Liver (tissue), 9 donors: ENCODE measurements around the gene CA9. TPM values are rescaled to one million over a fixed set of nuclear protein-coding genes. Genes with fewer than 3 reads are reported as not detected.

Experiments
- DNase-seq: peaks from one replicate; pipeline ENCODE4 v3.0.0-alpha.2; 2017; ENCODE audit warnings: low spot score
- H3K27ac ChIP-seq, 2 donors: one replicate each; pipeline ENCODE4 v1.7.0; 2013; ENCODE audit warnings: inconsistent platforms in 2 of 2, low read length in 2 of 2, control low read depth in 1 of 2, low read depth in 1 of 2, mild to moderate bottlenecking in 1 of 2
- H3K27me3 ChIP-seq, 4 donors: one replicate each; pipeline versions ENCODE4 v1.6.1 to v1.7.0; 2013; ENCODE audit warnings: low read length in 3 of 4, inconsistent platforms in 1 of 4, mild to moderate bottlenecking in 1 of 4, moderate library complexity in 1 of 4; ENCODE audit not compliant: control insufficient read depth in 4 of 4, insufficient read depth in 4 of 4
- H3K36me3 ChIP-seq, 4 donors: one replicate each; pipeline versions ENCODE4 v1.6.1 to v1.7.0; 2013; ENCODE audit warnings: low read length in 3 of 4, mild to moderate bottlenecking in 3 of 4, low read depth in 1 of 4, moderate library complexity in 1 of 4; ENCODE audit not compliant: control insufficient read depth in 4 of 4, insufficient read depth in 3 of 4
- H3K4me1 ChIP-seq, 4 donors: one replicate each; pipeline versions ENCODE4 v1.6.1 to v1.7.0; 2013; ENCODE audit warnings: low read length in 3 of 4, mild to moderate bottlenecking in 3 of 4, moderate library complexity in 1 of 4; ENCODE audit not compliant: control insufficient read depth in 4 of 4, insufficient read depth in 4 of 4
- H3K4me3 ChIP-seq, 3 donors: one replicate each; pipeline versions ENCODE4 v1.6.1 to v1.7.0; 2013; ENCODE audit warnings: low read length in 3 of 3, control low read depth in 1 of 3, low read depth in 1 of 3, mild to moderate bottlenecking in 1 of 3
- H3K9ac ChIP-seq, 2 donors: one replicate each; pipeline ENCODE4 v1.7.0; 2013; ENCODE audit warnings: low read length in 2 of 2, mild to moderate bottlenecking in 2 of 2, moderate library complexity in 2 of 2, control low read depth in 1 of 2, low read depth in 1 of 2
- H3K9me3 ChIP-seq, 4 donors: one replicate each; pipeline versions ENCODE4 v1.6.1 to v1.7.0; 2013; ENCODE audit warnings: low read length in 3 of 4; ENCODE audit not compliant: control insufficient read depth in 4 of 4
- ATF3 ChIP-seq: IDR thresholded peaks from 2 replicates; pipeline ENCODE4 v1.6.1; 2016; ENCODE audit warnings: antibody characterized with exemption
- EGR1 ChIP-seq, 2 donors: IDR thresholded peaks; 2 replicates each; pipeline ENCODE4 v1.6.1; 2016 to 2018; ENCODE audit warnings: antibody characterized with exemption in 2 of 2, low read depth in 2 of 2
- FOXA1 ChIP-seq: IDR thresholded peaks from 2 replicates; pipeline ENCODE4 v1.6.1; 2016; ENCODE audit warnings: antibody characterized with exemption
- FOXA2 ChIP-seq: IDR thresholded peaks from 2 replicates; pipeline ENCODE4 v1.6.1; 2016; ENCODE audit warnings: antibody characterized with exemption
- GABPA ChIP-seq, 2 donors: IDR thresholded peaks in 1 of 2; conservative IDR thresholded peaks in 1 of 2; 2 replicates each; pipeline ENCODE4 v1.6.1; 2016; ENCODE audit warnings: antibody characterized with exemption in 2 of 2, mild to moderate bottlenecking in 1 of 2, moderate library complexity in 1 of 2
- HNF4A ChIP-seq, 2 donors: conservative IDR thresholded peaks; 2 replicates each; pipeline ENCODE4 v1.6.1; 2016; ENCODE audit warnings: antibody characterized with exemption in 2 of 2, mild to moderate bottlenecking in 2 of 2
- HNF4G ChIP-seq: IDR thresholded peaks from 2 replicates; pipeline ENCODE4 v1.6.1; 2016; ENCODE audit warnings: antibody characterized with exemption
- JUND ChIP-seq, 2 donors: IDR thresholded peaks; 2 replicates each; pipeline ENCODE4 v1.6.1; 2016; ENCODE audit warnings: antibody characterized with exemption in 2 of 2
- MAX ChIP-seq: IDR thresholded peaks from 2 replicates; pipeline ENCODE4 v1.6.1; 2016; ENCODE audit warnings: antibody characterized with exemption
- NR2F2 ChIP-seq: IDR thresholded peaks from 2 replicates; pipeline ENCODE4 v1.6.1; 2016; ENCODE audit warnings: antibody characterized with exemption
- RAD21 ChIP-seq, 2 donors: IDR thresholded peaks; 2 replicates each; pipeline ENCODE4 v1.6.1; 2016; ENCODE audit warnings: antibody characterized with exemption in 2 of 2, mild to moderate bottlenecking in 2 of 2
- REST ChIP-seq: IDR thresholded peaks from 2 replicates; pipeline ENCODE4 v1.6.1; 2016; ENCODE audit warnings: antibody characterized with exemption, mild to moderate bottlenecking
- RXRA ChIP-seq, 2 donors: IDR thresholded peaks; 2 replicates each; pipeline ENCODE4 v1.6.1; 2017 to 2018; ENCODE audit warnings: antibody characterized with exemption in 2 of 2, mild to moderate bottlenecking in 1 of 2
- SP1 ChIP-seq: IDR thresholded peaks from 2 replicates; pipeline ENCODE4 v1.6.1; 2018; ENCODE audit warnings: antibody characterized with exemption, mild to moderate bottlenecking
- TAF1 ChIP-seq: conservative IDR thresholded peaks from 2 replicates; pipeline ENCODE4 v1.6.1; 2016; ENCODE audit warnings: antibody characterized with exemption, mild to moderate bottlenecking
- YY1 ChIP-seq: IDR thresholded peaks from 2 replicates; pipeline ENCODE4 v1.6.1; 2016; ENCODE audit warnings: antibody characterized with exemption, mild to moderate bottlenecking
- ZBTB33 ChIP-seq: IDR thresholded peaks from 2 replicates; pipeline ENCODE4 v1.6.1; 2016; ENCODE audit warnings: antibody characterized with exemption
- WGBS: extraction: QIAGEN DNeasy Blood & Tissue Kit; methylation state at CpG from one replicate; pipeline ENCODE4 v1.1.7; 2013; 5-methylcytosine and 5-hydroxymethylcytosine counted together
- polyA plus RNA-seq, 2 donors: library from polyadenylated mRNA; stranded (reverse) in 1 of 2; unstranded in 1 of 2; fragments of 200-250 nt in 1 of 2; fragments of >200 nt in 1 of 2; fragmentation: Nextera tagmentation in 1 of 2; extraction: Ambion mirVana in 1 of 2; gene quantifications; one replicate each; pipeline versions ENCODE4 v1.2.1 to v1.2.3, GENCODE V29; 2013 to 2015
- total RNA-seq, 2 donors: library from RNA; depleted of rRNA; stranded (reverse); fragments of >200 nt; gene quantifications; one replicate each; pipeline ENCODE4 v1.2.3, GENCODE V29; 2014
- donor health status: healthy.
- donor health status: healthy.
- donor health status: healthy.
- donor health status: healthy.
- donor health status: healthy.

CA9 gene
- total and polyA plus RNA-seq, 4 donors, result 0.47 to 2.2 (median 0.80) TPM

GRCh38 chr9:35689542-35690293, 16.0 kb downstream of the CA9 start, which contains the start of gene TPM2:
Gene TPM2 (minus strand): TSS chr9:35689925. CDS start chr9:35689817, 108 bp downstream.
- Histone ChIP-seq H3K27me3 (no peaks in the 10 kb centered on the region), H3K4me1 (peaks cover 0 to 10% (median 5%) of the 10 kb centered on the region in 4 donors), H3K4me3 (peak within 1 kb of the TSS; percentile 59 to 85 (median 77)), H3K9ac (peak within 1 kb of the TSS in 1 of 2 donors; percentile 21), H3K27ac (peak within 1 kb of the TSS; percentile 77 to 81), H3K36me3 (peaks cover 0 to 2% (median 0%) of the 10 kb centered on the region in 4 donors), H3K9me3 (no peaks in the 10 kb centered on the region)
- whole genome bisulfite sequencing, result 61% methylated on average over 61 of the region's 61 CpGs
- no peak for DNase-seq
- no peak for TF ChIP-seq RXRA (IDR thresholded peaks at IDR 0.05)
- TF ChIP-seq HNF4A (conservative IDR thresholded peaks at IDR 0.05), result no peak
- TF ChIP-seq FOXA2, result no peak
- no peak for TF ChIP-seq REST
- no peak for TF ChIP-seq SP1
- no peak for TF ChIP-seq GABPA (IDR thresholded peaks at IDR 0.05 in 1 of 2, conservative IDR thresholded peaks at IDR 0.05 in 1 of 2)
- no peak for TF ChIP-seq TAF1
- no peak for TF ChIP-seq YY1
- no peak for TF ChIP-seq ATF3

GRCh38 chr9:35690294-35690613, 16.5 kb downstream of the CA9 start:
- TF ChIP-seq NR2F2 (no peak), ATF3 (no peak), MAX (no peak), YY1 (no peak), HNF4A (conservative IDR thresholded peaks at IDR 0.05) (no peak), HNF4G (no peak), RAD21 (IDR thresholded peaks at IDR 0.05) (no peak), SP1 (no peak), REST (no peak), GABPA (IDR thresholded peaks at IDR 0.05 in 1 of 2, conservative IDR thresholded peaks at IDR 0.05 in 1 of 2) (no peak), ZBTB33 (no peak), JUND (IDR thresholded peaks at IDR 0.05) (no peak), RXRA (IDR thresholded peaks at IDR 0.05) (no peak), FOXA1 (no peak), EGR1 (IDR thresholded peaks at IDR 0.05; ENCODE audit: low read depth in 2 of 2) (no peak)
- H3K27me3 ChIP-seq, result no peaks in the 10 kb centered on the region
- DNase-seq, result no peak
- peak overlapping the region; percentile 15 to 85 (median 26) for H3K4me3 ChIP-seq
- H3K9ac ChIP-seq, result no peak overlapping the region
- peaks cover 0 to 10% (median 5%) of the 10 kb centered on the region in 4 donors for H3K4me1 ChIP-seq
- 9% methylated on average over 21 of the region's 21 CpGs for WGBS
- H3K36me3 ChIP-seq, result peaks cover 0 to 2% (median 0%) of the 10 kb centered on the region in 4 donors
- H3K9me3 ChIP-seq, result no peaks in the 10 kb centered on the region
- peak overlapping the region; percentile 77 to 81 for H3K27ac ChIP-seq
